HepG2 (cell line): ENCODE results near the gene PLCG1. TPM values are rescaled to one million over a fixed set of nuclear protein-coding genes. Genes with fewer than 3 reads are reported as not detected.

ENCODE experiments used
- HNRNPLL ChIP-seq: fragments of 200-400 bp; formaldehyde crosslinking; IDR thresholded peaks from 2 replicates; pipeline ENCODE4 v1.6.1; 2017; ENCODE audit warnings: mild to moderate bottlenecking, low read depth, low read length; ENCODE audit not compliant: poor library complexity, severe bottlenecking
- KAT8 ChIP-seq: IDR thresholded peaks from 2 replicates; pipeline ENCODE4 v1.6.1; 2016; ENCODE audit warnings: missing genetic modification reagents, missing compliant biosample characterization
- LRRFIP1 ChIP-seq: sonication (generic); formaldehyde crosslinking; conservative IDR thresholded peaks from 2 replicates; pipeline ENCODE4 v1.4.0; 2020; ENCODE audit warnings: missing genetic modification reagents
- PRDM4 ChIP-seq: sonication (generic); formaldehyde crosslinking; IDR thresholded peaks from 2 replicates; pipeline ENCODE4 v1.9.0; 2021; ENCODE audit warnings: missing genetic modification reagents, borderline replicate concordance
- ZFAT ChIP-seq: sonication (generic); formaldehyde crosslinking; conservative IDR thresholded peaks from 2 replicates; pipeline ENCODE4 v1.8.1; 2023; ENCODE audit warnings: missing genetic modification reagents, inconsistent platforms
- ZNF34 ChIP-seq: sonication (generic); formaldehyde crosslinking; IDR thresholded peaks from 2 replicates; pipeline ENCODE4 v1.4.0; 2020; ENCODE audit warnings: mild to moderate bottlenecking, missing genetic modification reagents, borderline replicate concordance
- ZNF530 ChIP-seq: sonication (generic); formaldehyde crosslinking; IDR thresholded peaks from 2 replicates; pipeline ENCODE4 v1.5.0; 2020; ENCODE audit warnings: low read depth, mild to moderate bottlenecking, missing genetic modification reagents
- polyA plus RNA-seq, 8 experiments: library from polyadenylated mRNA; depleted of rRNA in 3 of 8; stranded (reverse) in 7 of 8; unstranded in 1 of 8; fragments of >200 nt; fragmentation: Illumina TruSeq in 4 of 8; extraction: Trizol in 4 of 8; gene quantifications; 2 replicates each; pipeline versions ENCODE4 v1.2.1 to v1.2.3, GENCODE V29; 2011 to 2016; ENCODE audit warnings: low read depth in 4 of 8, missing spikeins in 1 of 8, mixed read lengths in 1 of 8; ENCODE audit not compliant: insufficient read depth in 1 of 8
- total RNA-seq, 5 experiments: library from RNA; depleted of rRNA; stranded (reverse); fragments of >200 nt; fragmentation: Illumina TruSeq; extraction: Trizol; gene quantifications; 2 replicates each; pipeline ENCODE4 v1.2.3, GENCODE V29; 2016; ENCODE audit warnings: low read depth in 1 of 5
- TF ChIP-seq, protein P1 (sequence below), 2 experiments: fragments of 450-650 bp in 1 of 2; sonication (generic) in 1 of 2; formaldehyde crosslinking in 1 of 2; IDR thresholded peaks; 2 replicates each; pipeline versions ENCODE4 v1.6.1 to v1.8.0; 2016 to 2022; ENCODE audit warnings: antibody characterized with exemption in 1 of 2, mild to moderate bottlenecking in 1 of 2, missing genetic modification reagents in 1 of 2
- TF ChIP-seq, protein P2 (sequence below): sonication (generic); formaldehyde crosslinking; conservative IDR thresholded peaks from 2 replicates; pipeline ENCODE4 v1.4.0; 2020; ENCODE audit warnings: missing genetic modification reagents

Gene PLCG1
- total and polyA plus RNA-seq, 2 of the 13 experiments (the other 11 are each of a cell fraction or from before 2014, with no cell fraction given) = 85.3 to 158 TPM

DNA sequence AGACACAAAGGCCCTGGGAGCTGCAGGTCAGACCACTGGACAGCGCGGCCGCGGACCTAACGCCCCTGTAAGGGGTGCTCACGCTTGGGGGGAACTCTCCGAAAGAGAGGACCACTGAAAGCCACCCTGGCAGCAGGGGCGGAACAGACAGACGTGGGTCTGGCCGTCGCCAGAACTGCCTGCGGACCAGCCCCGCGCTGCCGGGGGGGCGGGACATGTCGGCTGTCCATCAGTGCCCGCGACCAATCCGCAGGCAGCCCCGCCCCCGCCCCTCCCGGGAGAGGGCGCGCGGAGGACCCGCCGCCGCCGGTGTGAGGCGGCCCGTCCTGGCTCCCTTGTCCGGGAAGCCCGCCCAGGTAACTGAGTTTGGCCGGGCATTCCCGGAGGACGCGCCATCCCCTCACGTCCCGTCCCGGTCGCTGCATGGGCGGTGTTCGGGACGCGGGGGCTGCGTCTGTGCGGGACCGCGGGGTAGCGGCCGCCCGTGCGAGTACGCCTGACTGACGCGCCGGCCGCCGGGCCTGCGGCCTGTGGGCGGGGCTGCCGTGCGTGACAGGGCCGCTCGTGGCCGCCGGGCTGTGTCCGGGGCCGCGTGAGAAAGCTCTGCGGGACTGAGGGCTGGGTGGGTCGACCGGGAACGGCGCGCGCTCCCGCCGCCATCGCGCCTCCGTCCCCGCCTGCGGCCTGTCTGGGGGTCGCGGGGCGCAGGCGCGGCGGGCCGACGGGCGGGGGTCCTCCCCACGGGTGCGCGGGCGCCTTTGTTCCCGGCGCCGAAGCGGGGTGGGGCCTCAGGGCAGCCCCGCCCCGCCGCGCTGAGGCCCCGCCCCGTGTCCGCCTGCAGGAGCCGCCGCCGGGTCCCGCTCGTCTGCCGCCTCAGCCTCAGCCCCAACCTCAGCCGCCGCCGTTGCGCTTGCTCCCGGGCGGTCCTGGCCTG lies at the start of gene PLCG1 (continued):
- TF ChIP-seq, protein P1, sequence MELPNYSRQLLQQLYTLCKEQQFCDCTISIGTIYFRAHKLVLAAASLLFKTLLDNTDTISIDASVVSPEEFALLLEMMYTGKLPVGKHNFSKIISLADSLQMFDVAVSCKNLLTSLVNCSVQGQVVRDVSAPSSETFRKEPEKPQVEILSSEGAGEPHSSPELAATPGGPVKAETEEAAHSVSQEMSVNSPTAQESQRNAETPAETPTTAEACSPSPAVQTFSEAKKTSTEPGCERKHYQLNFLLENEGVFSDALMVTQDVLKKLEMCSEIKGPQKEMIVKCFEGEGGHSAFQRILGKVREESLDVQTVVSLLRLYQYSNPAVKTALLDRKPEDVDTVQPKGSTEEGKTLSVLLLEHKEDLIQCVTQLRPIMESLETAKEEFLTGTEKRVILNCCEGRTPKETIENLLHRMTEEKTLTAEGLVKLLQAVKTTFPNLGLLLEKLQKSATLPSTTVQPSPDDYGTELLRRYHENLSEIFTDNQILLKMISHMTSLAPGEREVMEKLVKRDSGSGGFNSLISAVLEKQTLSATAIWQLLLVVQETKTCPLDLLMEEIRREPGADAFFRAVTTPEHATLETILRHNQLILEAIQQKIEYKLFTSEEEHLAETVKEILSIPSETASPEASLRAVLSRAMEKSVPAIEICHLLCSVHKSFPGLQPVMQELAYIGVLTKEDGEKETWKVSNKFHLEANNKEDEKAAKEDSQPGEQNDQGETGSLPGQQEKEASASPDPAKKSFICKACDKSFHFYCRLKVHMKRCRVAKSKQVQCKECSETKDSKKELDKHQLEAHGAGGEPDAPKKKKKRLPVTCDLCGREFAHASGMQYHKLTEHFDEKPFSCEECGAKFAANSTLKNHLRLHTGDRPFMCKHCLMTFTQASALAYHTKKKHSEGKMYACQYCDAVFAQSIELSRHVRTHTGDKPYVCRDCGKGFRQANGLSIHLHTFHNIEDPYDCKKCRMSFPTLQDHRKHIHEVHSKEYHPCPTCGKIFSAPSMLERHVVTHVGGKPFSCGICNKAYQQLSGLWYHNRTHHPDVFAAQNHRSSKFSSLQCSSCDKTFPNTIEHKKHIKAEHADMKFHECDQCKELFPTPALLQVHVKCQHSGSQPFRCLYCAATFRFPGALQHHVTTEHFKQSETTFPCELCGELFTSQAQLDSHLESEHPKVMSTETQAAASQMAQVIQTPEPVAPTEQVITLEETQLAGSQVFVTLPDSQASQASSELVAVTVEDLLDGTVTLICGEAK (IDR thresholded peaks at IDR 0.05) = no peak
- TF ChIP-seq, protein P1 (CRISPR knock-in tag; IDR thresholded peaks at IDR 0.05) = 0 out of 2 replicates have a peak, but pooled peaks have one; percentile 37
- TF ChIP-seq ZNF34 (CRISPR knock-in tag) (peak; percentile 90; the same call in 1 of the 2 replicates), PRDM4 (no peak), ZNF530 (no peak), LRRFIP1 (CRISPR knock-in tag) (no peak; the same call in 1 of the 2 replicates), KAT8 (CRISPR knock-in tag) (peak; percentile 75), ZFAT (no peak; the same call in 1 of the 2 replicates), HNRNPLL (peak; percentile 78)
- TF ChIP-seq, protein P2, sequence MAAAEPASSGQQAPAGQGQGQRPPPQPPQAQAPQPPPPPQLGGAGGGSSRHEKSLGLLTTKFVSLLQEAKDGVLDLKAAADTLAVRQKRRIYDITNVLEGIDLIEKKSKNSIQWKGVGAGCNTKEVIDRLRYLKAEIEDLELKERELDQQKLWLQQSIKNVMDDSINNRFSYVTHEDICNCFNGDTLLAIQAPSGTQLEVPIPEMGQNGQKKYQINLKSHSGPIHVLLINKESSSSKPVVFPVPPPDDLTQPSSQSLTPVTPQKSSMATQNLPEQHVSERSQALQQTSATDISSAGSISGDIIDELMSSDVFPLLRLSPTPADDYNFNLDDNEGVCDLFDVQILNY = peak; percentile 82
